Stomach (tissue), 9 donors: ENCODE measurements around the gene FGGY. TPM values are rescaled to one million over a fixed set of nuclear protein-coding genes. Genes with fewer than 3 reads are reported as not detected.

ENCODE experiments used
- DNase-seq, 2 donors: peaks; one replicate each; pipeline versions ENCODE4 v3.0.0 to v3.0.0-alpha.2; 2013 to 2019
- H3K27ac ChIP-seq, 5 donors: fragments of 200-600 bp in 4 of 5; sonication (generic) in 4 of 5; one replicate each; pipeline ENCODE4 v1.5.1; 2013 to 2019; ENCODE audit warnings: mild to moderate bottlenecking in 1 of 5, moderate library complexity in 1 of 5
- H3K27me3 ChIP-seq, 3 donors: fragments of 200-600 bp; sonication (generic); one replicate each; pipeline ENCODE4 v1.5.1; 2017 to 2019; ENCODE audit warnings: mixed run types in 1 of 3
- H3K36me3 ChIP-seq, 4 donors: fragments of 200-600 bp; sonication (generic); 1 replicate in 3 of 4; 2 replicates in 1 of 4; pipeline ENCODE4 v1.5.1; 2016 to 2019
- H3K4me1 ChIP-seq, 4 donors: fragments of 200-600 bp; sonication (generic); one replicate each; pipeline ENCODE4 v1.5.1; 2016 to 2019
- H3K4me3 ChIP-seq, 4 donors: fragments of 200-600 bp; sonication (generic) in 3 of 4; one replicate each; pipeline ENCODE4 v1.5.1; 2016 to 2019; ENCODE audit warnings: mild to moderate bottlenecking in 1 of 4
- H3K9me3 ChIP-seq, 4 donors: fragments of 200-600 bp; sonication (generic); one replicate each; pipeline ENCODE4 v1.5.1; 2016 to 2019
- EP300 ChIP-seq: sonication (generic); formaldehyde crosslinking; IDR thresholded peaks from one replicate; pipeline ENCODE4 v1.6.1; 2017; ENCODE audit warnings: antibody characterized with exemption
- POLR2A ChIP-seq, 4 donors: fragments of 450-650 bp; IDR thresholded peaks; one replicate each; pipeline ENCODE4 v1.6.1; 2016; ENCODE audit warnings: antibody characterized with exemption in 4 of 4, control low read depth in 2 of 4, mild to moderate bottlenecking in 1 of 4, moderate library complexity in 1 of 4
- POLR2AphosphoS5 ChIP-seq, 3 donors: sonication (generic); formaldehyde crosslinking; IDR thresholded peaks; one replicate each; pipeline ENCODE4 v1.6.1; 2016; ENCODE audit warnings: antibody characterized with exemption in 3 of 3
- WGBS, 5 donors: extraction: QIAGEN DNeasy Blood & Tissue Kit in 3 of 5; methylation state at CpG; one replicate each; pipeline versions ENCODE4 v1.1.5 to v1.1.7; 2013 to 2018; 5-methylcytosine and 5-hydroxymethylcytosine counted together
- intact Hi-C: fragments of 100-400 bp; cut with DNase I; formaldehyde crosslinking; loops from one replicate; pipeline ENCODE4 v1.15.1; 2023; ENCODE audit warnings: low total_unique reads
- polyA plus RNA-seq, 3 donors: library from polyadenylated mRNA; stranded (reverse); fragments of 200-250 nt; gene quantifications; one replicate each; pipeline ENCODE4 v1.2.3, GENCODE V29; 2013
- total RNA-seq, 5 donors: library from RNA; depleted of rRNA; stranded (reverse); fragments of >200 nt; gene quantifications; one replicate each; pipeline versions ENCODE4 v1.1.0 to v1.2.3, GENCODE V29; 2014 to 2016
- TF ChIP-seq, protein P1 (sequence below), 7 experiments: fragments of 450-650 bp in 4 of 7; fragments of 200-600 bp in 3 of 7; sonication (generic) in 3 of 7; IDR thresholded peaks; one replicate each; pipeline ENCODE4 v1.5.1; 2016 to 2019; ENCODE audit warnings: antibody characterized with exemption in 7 of 7, control low read depth in 2 of 7, mild to moderate bottlenecking in 1 of 7
- donor health status: healthy with polysubstance abuse.
- donor health status: Bipolar disorder and iron deficiency.
- donor health status: healthy.

FGGY gene
- total and polyA plus RNA-seq, 8 donors, result 6.2 to 40.6 (median 10.8) TPM

DNA sequence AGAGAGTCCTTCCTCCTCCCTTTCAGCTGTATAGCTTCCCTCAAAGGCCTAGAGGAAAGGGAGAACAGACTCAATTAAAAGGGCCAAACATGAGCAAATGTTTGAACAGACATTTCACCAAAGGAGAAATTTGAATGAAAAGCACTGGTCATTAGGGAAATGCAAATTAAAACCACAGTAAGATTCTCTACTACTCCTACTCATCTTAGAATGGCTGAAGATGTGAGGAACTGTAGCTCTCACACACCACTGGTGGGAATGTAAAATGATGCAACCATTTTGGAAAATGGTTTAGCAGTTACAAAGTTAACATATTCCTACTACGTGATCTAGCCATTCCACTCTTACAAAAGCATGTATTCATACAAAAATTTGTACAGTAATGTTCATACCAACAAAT is 264.9 kb downstream of the FGGY start:
- H3K4me3 ChIP-seq, result no peak overlapping the region
- no peaks in the 10 kb centered on the region for H3K27me3 ChIP-seq
- no peak for DNase-seq
- H3K27ac ChIP-seq, result no peak overlapping the region
- H3K4me1 ChIP-seq, result no peaks in the 10 kb centered on the region
- whole genome bisulfite sequencing, 5 donors, result 92 to 98% (median 93%) methylated on average over 1 of the region's 1 CpG
- TF ChIP-seq, protein P1, sequence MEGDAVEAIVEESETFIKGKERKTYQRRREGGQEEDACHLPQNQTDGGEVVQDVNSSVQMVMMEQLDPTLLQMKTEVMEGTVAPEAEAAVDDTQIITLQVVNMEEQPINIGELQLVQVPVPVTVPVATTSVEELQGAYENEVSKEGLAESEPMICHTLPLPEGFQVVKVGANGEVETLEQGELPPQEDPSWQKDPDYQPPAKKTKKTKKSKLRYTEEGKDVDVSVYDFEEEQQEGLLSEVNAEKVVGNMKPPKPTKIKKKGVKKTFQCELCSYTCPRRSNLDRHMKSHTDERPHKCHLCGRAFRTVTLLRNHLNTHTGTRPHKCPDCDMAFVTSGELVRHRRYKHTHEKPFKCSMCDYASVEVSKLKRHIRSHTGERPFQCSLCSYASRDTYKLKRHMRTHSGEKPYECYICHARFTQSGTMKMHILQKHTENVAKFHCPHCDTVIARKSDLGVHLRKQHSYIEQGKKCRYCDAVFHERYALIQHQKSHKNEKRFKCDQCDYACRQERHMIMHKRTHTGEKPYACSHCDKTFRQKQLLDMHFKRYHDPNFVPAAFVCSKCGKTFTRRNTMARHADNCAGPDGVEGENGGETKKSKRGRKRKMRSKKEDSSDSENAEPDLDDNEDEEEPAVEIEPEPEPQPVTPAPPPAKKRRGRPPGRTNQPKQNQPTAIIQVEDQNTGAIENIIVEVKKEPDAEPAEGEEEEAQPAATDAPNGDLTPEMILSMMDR (IDR thresholded peaks at IDR 0.05), result no peak
- TF ChIP-seq EP300, result no peak
- no peak for TF ChIP-seq POLR2AphosphoS5 (IDR thresholded peaks at IDR 0.05)
- no peak for TF ChIP-seq POLR2A (IDR thresholded peaks at IDR 0.05)
- intact Hi-C loops, result no loop called here
- H3K36me3 ChIP-seq, result peaks cover 0 to under 1% (median 0%) of the 10 kb centered on the region in 4 donors
- H3K9me3 ChIP-seq, result peaks cover 0 to 18% (median 11%) of the 10 kb centered on the region in 4 donors

GRCh38 chr1:59564192-59564891 is 267.4 kb downstream of the FGGY start:
- intact Hi-C loops, result no loop called here
- 75 to 82% (median 80%) methylated on average over 6 of the region's 6 CpGs for WGBS, 5 donors

GRCh38 chr1:59565611-59566410 is 268.9 kb downstream of the FGGY start:
- no peaks in the 10 kb centered on the region for H3K27me3 ChIP-seq
- no peaks in the 10 kb centered on the region for H3K36me3 ChIP-seq
- peaks cover 0 to 17% (median 4%) of the 10 kb centered on the region in 4 donors for H3K4me1 ChIP-seq
- no peak overlapping the region for H3K4me3 ChIP-seq
- H3K9me3 ChIP-seq, result no peaks in the 10 kb centered on the region
- TF ChIP-seq, protein P1 (IDR thresholded peaks at IDR 0.05), result no peak
- TF ChIP-seq POLR2AphosphoS5 (IDR thresholded peaks at IDR 0.05), result peak in 2 of 3 donors; percentile 6 to 55
- peak overlapping the region in 3 of 5 donors; percentile 16 to 54 (median 31) for H3K27ac ChIP-seq
- 71 to 81% (median 77%) methylated on average over 5 of the region's 5 CpGs for WGBS, 5 donors
- intact Hi-C loops, result no loop called here
- DNase-seq, result no peak

More at GRCh38 chr1:59564192-59564891, 267.4 kb downstream of the FGGY start:
- Histone ChIP-seq H3K36me3 (no peaks in the 10 kb centered on the region), H3K27ac (no peak overlapping the region), H3K9me3 (no peaks in the 10 kb centered on the region), H3K4me3 (no peak overlapping the region), H3K27me3 (no peaks in the 10 kb centered on the region), H3K4me1 (peaks cover 0 to 2% (median 0%) of the 10 kb centered on the region in 4 donors)
- no peak for DNase-seq
- no peak for TF ChIP-seq POLR2AphosphoS5 (IDR thresholded peaks at IDR 0.05)
- TF ChIP-seq EP300, result no peak
- no peak for TF ChIP-seq POLR2A (IDR thresholded peaks at IDR 0.05)
- TF ChIP-seq, protein P1 (IDR thresholded peaks at IDR 0.05), result no peak

- no peaks in the 10 kb centered on the region for H3K36me3 ChIP-seq
- H3K27me3 ChIP-seq, result no peaks in the 10 kb centered on the region
- no peak for TF ChIP-seq EP300
- no peak for TF ChIP-seq POLR2A (IDR thresholded peaks at IDR 0.05)
- TF ChIP-seq POLR2AphosphoS5 (IDR thresholded peaks at IDR 0.05), result no peak
- TF ChIP-seq, protein P1 (IDR thresholded peaks at IDR 0.05), result no peak
- no peak overlapping the region for H3K4me3 ChIP-seq
- intact Hi-C loops, result no loop called here
- no peaks in the 10 kb centered on the region for H3K9me3 ChIP-seq
- H3K27ac ChIP-seq, result no peak overlapping the region
- H3K4me1 ChIP-seq, result peaks cover 0 to 22% (median 4%) of the 10 kb centered on the region in 4 donors
- peak in 1 of 2 donors; percentile 32 for DNase-seq
- WGBS, 5 donors, result 78 to 90% (median 86%) methylated on average over 6 of the region's 6 CpGs
Observed at GRCh38 chr1:59568158-59568935, 271.5 kb downstream of the FGGY start.
